ENCODE measurements around the gene MRPL42.

- TF ChIP-seq, protein P1, sequence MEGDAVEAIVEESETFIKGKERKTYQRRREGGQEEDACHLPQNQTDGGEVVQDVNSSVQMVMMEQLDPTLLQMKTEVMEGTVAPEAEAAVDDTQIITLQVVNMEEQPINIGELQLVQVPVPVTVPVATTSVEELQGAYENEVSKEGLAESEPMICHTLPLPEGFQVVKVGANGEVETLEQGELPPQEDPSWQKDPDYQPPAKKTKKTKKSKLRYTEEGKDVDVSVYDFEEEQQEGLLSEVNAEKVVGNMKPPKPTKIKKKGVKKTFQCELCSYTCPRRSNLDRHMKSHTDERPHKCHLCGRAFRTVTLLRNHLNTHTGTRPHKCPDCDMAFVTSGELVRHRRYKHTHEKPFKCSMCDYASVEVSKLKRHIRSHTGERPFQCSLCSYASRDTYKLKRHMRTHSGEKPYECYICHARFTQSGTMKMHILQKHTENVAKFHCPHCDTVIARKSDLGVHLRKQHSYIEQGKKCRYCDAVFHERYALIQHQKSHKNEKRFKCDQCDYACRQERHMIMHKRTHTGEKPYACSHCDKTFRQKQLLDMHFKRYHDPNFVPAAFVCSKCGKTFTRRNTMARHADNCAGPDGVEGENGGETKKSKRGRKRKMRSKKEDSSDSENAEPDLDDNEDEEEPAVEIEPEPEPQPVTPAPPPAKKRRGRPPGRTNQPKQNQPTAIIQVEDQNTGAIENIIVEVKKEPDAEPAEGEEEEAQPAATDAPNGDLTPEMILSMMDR (conservative IDR thresholded peaks at IDR 0.05): no peak
- no peak for TF ChIP-seq EZH2 (IDR thresholded peaks at IDR 0.05; ENCODE audit: low read depth)
Observed at GRCh38 chr12:93550748-93551611, 83.7 kb downstream of the MRPL42 start.

Measured in PC-9 (cell line).